CD4-positive, alpha-beta T cell (primary cell): Measurements from ENCODE around the gene AFG1L. TPM values are rescaled to one million over a fixed set of nuclear protein-coding genes. Genes with fewer than 3 reads are reported as not detected.

ENCODE experiments used
- ATAC-seq: fragments of 200-7000 bp; cut with Tn5 transposase; one replicate; pipeline ENCODE4 v1.10.0; 2022; ENCODE audit warnings: mild to moderate bottlenecking; ENCODE audit not compliant: poor library complexity
- CTCF ChIA-PET: fragments of 350-600 bp; sonication (Branson Sonifier 250); formaldehyde crosslinking; loops from one replicate; lab custom pipeline; 2021; ENCODE audit warnings: antibody characterized with exemption, inconsistent platforms; lab: Charles Lee
- POLR2A ChIA-PET: fragments of 350-600 bp; sonication (Branson Sonifier 250); formaldehyde crosslinking; loops from one replicate; lab custom pipeline; 2021; ENCODE audit warnings: antibody characterized with exemption, inconsistent platforms; lab: Charles Lee
- DNase-seq, 14 experiments: peaks; one replicate each; pipeline ENCODE4 v3.0.0-alpha.2; 2013 to 2020; ENCODE audit warnings: mixed read lengths in 2 of 14
- H3K27ac ChIP-seq, 2 donors: one replicate each; pipeline versions ENCODE4 v1.5.1 to v1.7.0; 2013; ENCODE audit warnings: low read length in 2 of 2, low read depth in 1 of 2, mild to moderate bottlenecking in 1 of 2
- H3K27me3 ChIP-seq, 2 experiments: 1 replicate in 1 of 2; 2 replicates in 1 of 2; pipeline versions ENCODE4 v1.6.1 to v1.7.0; 2013; ENCODE audit warnings: low read length in 2 of 2, control low read depth in 1 of 2, mild to moderate bottlenecking in 1 of 2, moderate library complexity in 1 of 2; ENCODE audit not compliant: insufficient read depth in 2 of 2, control insufficient read depth in 1 of 2
- H3K36me3 ChIP-seq: one replicate; pipeline ENCODE4 v1.6.1; 2013; ENCODE audit warnings: low read length, control low read depth; ENCODE audit not compliant: insufficient read depth
- H3K4me1 ChIP-seq: one replicate; pipeline ENCODE4 v1.6.1; 2013; ENCODE audit warnings: low read length, control low read depth; ENCODE audit not compliant: insufficient read depth
- H3K4me3 ChIP-seq: one replicate; pipeline ENCODE4 v1.5.1; 2013; ENCODE audit warnings: mild to moderate bottlenecking, low read length, moderate library complexity
- H3K9me3 ChIP-seq, 2 experiments: 1 replicate in 1 of 2; 2 replicates in 1 of 2; pipeline versions ENCODE4 v1.6.1 to v1.7.0; 2013; ENCODE audit warnings: low read length in 2 of 2, mild to moderate bottlenecking in 2 of 2, control low read depth in 1 of 2, moderate library complexity in 1 of 2; ENCODE audit not compliant: control insufficient read depth in 1 of 2, insufficient read depth in 1 of 2
- H3K27ac Mint-ChIP-seq: one replicate; pipeline ENCODE4 v1.8.0; 2020; ENCODE audit warnings: mixed read lengths
- H3K27me3 Mint-ChIP-seq: one replicate; pipeline ENCODE4 v1.8.0; 2021; ENCODE audit warnings: mixed read lengths
- H3K36me3 Mint-ChIP-seq: one replicate; pipeline ENCODE4 v1.8.0; 2021; ENCODE audit warnings: low read depth, mixed read lengths
- H3K4me1 Mint-ChIP-seq: one replicate; pipeline ENCODE4 v1.8.0; 2021; ENCODE audit warnings: low read depth, mixed read lengths
- H3K4me3 Mint-ChIP-seq: one replicate; pipeline ENCODE4 v1.8.0; 2020; ENCODE audit warnings: mild to moderate bottlenecking, mixed read lengths
- H3K9me3 Mint-ChIP-seq: one replicate; pipeline ENCODE4 v1.8.0; 2020; ENCODE audit warnings: mixed read lengths
- CTCF ChIP-seq: fragments of 200-600 bp; IDR thresholded peaks from one replicate; pipeline ENCODE4 v1.8.0; 2022; ENCODE audit warnings: antibody characterized with exemption, mild to moderate bottlenecking
- intact Hi-C, 2 experiments: fragments of 100-400 bp; cut with DNase I in 1 of 2; cut with micrococcal nuclease in 1 of 2; formaldehyde crosslinking; loops; one replicate each; pipeline versions ENCODE4 v1.15.1 to v1.9.0; 2023 to 2025; cut with DNase I, micrococcal nuclease
- total RNA-seq, 174 experiments: library from RNA in 2 of 174; stranded (reverse) in 2 of 174; gene quantifications; one replicate each; pipeline ENCODE4 v1.2.3 and lab custom pipeline; 2021 to 2026

AFG1L gene
- total RNA-seq, 2 experiments from 2014 or later = 3.0 to 3.9 TPM

GRCh38 chr6:108465098-108465495, 170.2 kb downstream of the AFG1L start:
- H3K9me3 Mint-ChIP-seq = no peaks in the 10 kb centered on the region
- no peaks in the 10 kb centered on the region for H3K4me1 Mint-ChIP-seq
- DNase-seq = no peak
- Histone ChIP-seq H3K9me3 (no peaks in the 10 kb centered on the region), H3K36me3 (no peaks in the 10 kb centered on the region), H3K27ac (no peak overlapping the region), H3K4me3 (no peak overlapping the region), H3K27me3 (no peaks in the 10 kb centered on the region), H3K4me1 (no peaks in the 10 kb centered on the region)
- TF ChIP-seq CTCF = no peak
- intact Hi-C loops = no loop called here
- POLR2A ChIA-PET = interaction anchor here (0.6 kb wide), 1 partner anchor 20 kb away, joined by 3 read pairs; no protein-coding TSS in a partner anchor
- H3K27ac Mint-ChIP-seq = no peak overlapping the region
- no peak for ATAC-seq
- no peaks in the 10 kb centered on the region for H3K36me3 Mint-ChIP-seq
- H3K4me3 Mint-ChIP-seq = no peak overlapping the region
- H3K27me3 Mint-ChIP-seq = no peaks in the 10 kb centered on the region
- CTCF ChIA-PET = no interaction called here

GRCh38 chr6:108468346-108468745, 173.5 kb downstream of the AFG1L start:
- no peak overlapping the region for H3K27ac Mint-ChIP-seq
- no peak for ATAC-seq
- H3K9me3 Mint-ChIP-seq = no peaks in the 10 kb centered on the region
- Histone ChIP-seq H3K27me3 (no peaks in the 10 kb centered on the region), H3K36me3 (no peaks in the 10 kb centered on the region), H3K4me3 (no peak overlapping the region), H3K9me3 (no peaks in the 10 kb centered on the region), H3K27ac (no peak overlapping the region), H3K4me1 (no peaks in the 10 kb centered on the region)
- ChIA-PET POLR2A (no interaction called here), CTCF (no interaction called here)
- H3K27me3 Mint-ChIP-seq = no peaks in the 10 kb centered on the region
- TF ChIP-seq CTCF = no peak
- no peaks in the 10 kb centered on the region for H3K4me1 Mint-ChIP-seq
- DNase-seq = no peak
- no peak overlapping the region for H3K4me3 Mint-ChIP-seq
- H3K36me3 Mint-ChIP-seq = no peaks in the 10 kb centered on the region
- intact Hi-C loops = no loop called here

- Mint-ChIP-seq H3K36me3 (no peaks in the 10 kb centered on the region), H3K9me3 (no peaks in the 10 kb centered on the region), H3K4me1 (no peaks in the 10 kb centered on the region), H3K4me3 (no peak overlapping the region), H3K27me3 (no peaks in the 10 kb centered on the region), H3K27ac (no peak overlapping the region)
- H3K4me1 ChIP-seq = no peaks in the 10 kb centered on the region
- DNase-seq (no peak), ATAC-seq (no peak)
- H3K27ac ChIP-seq = no peak overlapping the region
- ChIA-PET CTCF (no interaction called here), POLR2A (no interaction called here)
- intact Hi-C loops = no loop called here
- no peaks in the 10 kb centered on the region for H3K9me3 ChIP-seq
- H3K27me3 ChIP-seq = no peaks in the 10 kb centered on the region
- H3K36me3 ChIP-seq = no peaks in the 10 kb centered on the region
- TF ChIP-seq CTCF = no peak
- H3K4me3 ChIP-seq = no peak overlapping the region
These were observed 174.5 kb downstream of the AFG1L start for GRCh38 chr6:108469316-108469715.
